Stimulated activated CD4-positive, alpha-beta T cell treated with anti-CD3 and anti-CD28 coated beads, Interleukin-1b, Interleukin-23, amount 100 ng/mL, for 24 hours (primary cell): ENCODE data around the gene NAP1L1.
"Not testable (repeated sequence)": the region's sequence is repeated elsewhere in the genome, so short reads cannot be mapped to it uniquely, and the experiment has no call there.

Experiments used
- DNase-seq, 4 experiments: peaks; one replicate each; pipeline ENCODE4 v3.0.0-alpha.2; 2020; ENCODE audit warnings: low read depth in 4 of 4, low spot score in 1 of 4

NAP1L1 gene

GRCh38 chr12:75994069-75994740 is 90.3 kb downstream of the NAP1L1 start:
- DNase-seq: no peak

- no peak for DNase-seq
These were observed 92.7 kb downstream of the NAP1L1 start for GRCh38 chr12:75991753-75992152.

- DNase-seq: no peak
These were observed 94.1 kb downstream of the NAP1L1 start for GRCh38 chr12:75990189-75990912.

GRCh38 chr12:75987709-75988108 is 96.8 kb downstream of the NAP1L1 start:
- not testable (repeated sequence) for DNase-seq
